ENCODE measurements around the gene CCSER2.
A peak's percentile ranks its signal among the peaks of the same experiment; 100 is the strongest.

CCSER2 gene

DNA sequence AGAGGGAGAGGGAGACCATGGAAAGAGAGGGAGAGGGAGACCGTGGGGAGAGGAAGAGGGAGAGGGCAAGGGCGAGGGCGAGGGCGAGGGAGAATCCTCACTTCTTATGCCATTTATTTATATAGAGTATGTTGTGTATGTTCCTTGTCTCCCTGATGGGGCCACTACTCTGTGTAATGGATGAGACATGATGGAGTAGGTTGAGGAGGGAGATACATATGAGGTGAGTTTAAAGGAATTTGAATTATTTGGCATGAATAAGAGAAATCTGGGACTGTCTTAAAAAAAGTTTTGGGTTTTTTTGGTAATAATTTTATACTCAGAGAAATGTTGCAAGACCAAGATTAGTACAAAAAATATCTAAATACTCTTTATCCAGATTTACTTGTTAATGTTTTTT lies 20.1 kb downstream of the CCSER2 start:
- no peak for DNase-seq

GRCh38 chr10:84348860-84349259 lies 20.5 kb downstream of the CCSER2 start:
- no peak for DNase-seq

- DNase-seq: no peak
These were observed 24.0 kb downstream of the CCSER2 start for GRCh38 chr10:84352251-84352842.

DNA sequence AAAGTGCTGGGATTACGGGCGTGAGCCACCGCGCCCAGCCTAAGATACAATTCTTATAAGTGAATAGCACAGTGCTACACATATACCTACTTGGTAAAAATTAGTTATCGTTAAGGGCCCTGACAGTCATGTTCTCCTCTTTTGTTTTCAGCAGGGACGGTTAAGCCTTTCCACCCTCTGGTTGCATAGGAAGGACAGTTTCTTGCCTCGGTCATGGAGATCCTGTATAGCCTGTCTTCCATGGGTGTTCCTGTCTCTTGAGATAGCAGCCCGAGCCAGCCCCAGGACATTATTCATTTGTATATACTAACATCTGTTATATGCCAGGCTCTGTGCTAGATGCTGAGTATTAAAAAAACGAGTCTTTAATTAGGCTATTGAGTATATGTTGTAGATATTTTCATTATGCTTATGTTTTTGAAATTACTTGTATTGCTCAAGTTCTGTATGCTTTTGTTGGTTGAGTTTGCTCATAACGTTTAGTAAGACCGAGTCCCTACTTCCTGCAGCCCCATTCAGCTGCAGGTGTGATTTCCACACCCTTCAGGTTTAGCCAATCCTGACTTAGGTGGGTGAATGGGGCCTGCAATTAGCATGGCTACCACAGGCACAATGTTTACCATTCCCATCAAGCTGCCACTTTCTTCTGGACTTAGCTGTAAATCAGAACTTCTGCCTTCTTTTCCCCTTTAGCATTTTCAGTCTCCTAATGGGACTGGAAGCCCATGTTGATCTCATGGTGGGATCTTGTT lies 24.8 kb downstream of the CCSER2 start:
- DNase-seq: no peak

DNA sequence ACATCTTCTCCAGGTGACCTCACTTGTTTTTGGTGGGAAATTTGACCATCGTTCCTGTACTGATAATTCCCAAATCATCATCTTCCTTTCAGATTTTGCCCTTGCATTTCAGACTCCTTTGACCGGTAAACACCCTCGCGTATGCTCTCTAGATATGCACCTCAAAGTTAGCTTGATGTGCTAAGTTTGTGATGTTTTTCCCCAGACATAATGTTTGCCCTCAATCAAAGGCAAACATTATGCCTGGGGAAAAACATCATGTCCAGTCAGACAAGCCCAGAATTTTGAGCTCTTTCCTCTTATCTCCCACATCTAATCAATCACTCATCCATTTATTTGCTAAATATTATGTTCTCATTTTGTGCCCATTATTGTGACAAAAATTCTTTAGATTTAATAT lies 26.2 kb downstream of the CCSER2 start:
- no peak for DNase-seq

DNA sequence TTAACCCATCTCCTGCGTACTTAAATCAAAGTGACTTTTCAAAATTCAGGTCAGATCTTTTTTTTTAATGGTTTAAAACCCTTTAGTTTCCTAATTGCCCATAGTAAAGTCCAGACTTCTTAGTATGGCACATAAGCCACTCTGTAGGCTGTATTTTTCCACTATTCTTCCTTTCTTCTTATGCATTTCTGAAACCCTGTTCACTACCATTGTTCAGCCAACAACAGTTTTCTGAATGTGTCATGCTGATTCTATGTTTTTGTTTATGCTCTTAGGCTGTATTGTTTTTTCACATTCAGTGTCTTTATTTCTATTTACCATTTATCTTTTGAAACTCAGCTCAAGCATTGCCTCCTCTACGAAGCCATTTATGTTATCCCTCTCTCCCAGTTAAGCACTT lies 26.7 kb downstream of the CCSER2 start:
- no peak for DNase-seq

- DNase-seq: no peak
These were observed 28.5 kb downstream of the CCSER2 start for GRCh38 chr10:84356928-84357327.

DNA sequence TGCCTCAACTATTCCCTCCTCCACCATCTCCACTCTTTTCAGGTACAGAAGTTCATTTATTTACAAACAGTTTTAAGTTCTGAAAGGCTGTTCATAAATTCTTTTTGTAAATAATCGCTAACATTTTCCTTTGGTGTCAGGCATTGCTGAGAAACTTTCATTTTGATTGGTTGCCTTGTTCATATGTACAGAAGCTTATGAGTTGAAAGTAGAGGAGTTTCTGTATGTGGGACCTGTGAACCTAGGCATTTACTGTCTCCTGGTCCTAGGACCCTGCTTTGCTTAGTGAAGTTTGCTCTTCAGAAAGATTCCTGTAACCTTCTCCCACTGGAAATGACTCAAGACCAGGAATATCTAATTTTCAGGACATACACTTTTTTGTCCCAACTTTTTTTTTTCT lies 30.4 kb downstream of the CCSER2 start:
- no peak for DNase-seq

GRCh38 chr10:84360637-84361365 lies 32.4 kb downstream of the CCSER2 start:
- DNase-seq: no peak

- no peak for DNase-seq
These were observed 37.0 kb downstream of the CCSER2 start for GRCh38 chr10:84365335-84365881.

DNA sequence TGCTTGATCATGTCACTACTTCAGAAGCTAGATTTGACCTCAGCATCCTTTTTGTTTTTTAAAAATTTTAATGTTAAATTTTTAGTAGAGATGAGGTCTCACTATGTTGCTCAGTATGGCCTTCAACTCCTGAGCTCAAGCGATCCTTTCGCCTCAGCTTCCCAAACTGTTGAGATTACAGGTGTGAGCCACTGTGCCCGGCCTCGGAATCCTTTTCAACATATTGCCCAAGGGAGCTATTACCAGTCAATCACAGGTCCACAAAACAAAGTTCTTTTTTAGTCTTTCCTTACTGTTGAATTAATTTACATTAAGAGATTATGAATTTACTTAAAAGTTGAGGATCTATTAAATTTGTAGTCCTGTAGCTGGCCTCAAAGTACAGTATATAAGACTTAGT lies 37.7 kb downstream of the CCSER2 start:
- DNase-seq: no peak

GRCh38 chr10:84367256-84367655 lies 38.9 kb downstream of the CCSER2 start:
- no peak for DNase-seq

DNA sequence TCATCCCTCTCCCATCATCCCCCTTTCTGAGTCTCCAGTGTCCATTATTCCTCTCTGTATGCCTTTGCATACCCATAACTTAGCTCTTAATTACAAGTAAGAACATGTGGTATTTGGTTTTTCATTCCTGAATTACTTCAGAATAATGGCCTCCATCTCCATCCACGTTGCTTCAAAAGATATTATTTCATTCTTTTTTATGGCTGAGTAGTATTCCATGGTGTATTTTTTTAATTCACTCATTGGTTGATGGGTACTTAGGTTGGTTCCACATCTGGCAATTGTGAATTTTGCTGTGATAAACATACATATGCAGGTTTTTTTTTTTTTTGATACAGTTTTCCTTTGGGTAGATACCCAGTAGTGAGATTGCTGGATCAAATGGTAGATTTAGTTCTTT lies 40.4 kb downstream of the CCSER2 start:
- DNase-seq: no peak

DNA sequence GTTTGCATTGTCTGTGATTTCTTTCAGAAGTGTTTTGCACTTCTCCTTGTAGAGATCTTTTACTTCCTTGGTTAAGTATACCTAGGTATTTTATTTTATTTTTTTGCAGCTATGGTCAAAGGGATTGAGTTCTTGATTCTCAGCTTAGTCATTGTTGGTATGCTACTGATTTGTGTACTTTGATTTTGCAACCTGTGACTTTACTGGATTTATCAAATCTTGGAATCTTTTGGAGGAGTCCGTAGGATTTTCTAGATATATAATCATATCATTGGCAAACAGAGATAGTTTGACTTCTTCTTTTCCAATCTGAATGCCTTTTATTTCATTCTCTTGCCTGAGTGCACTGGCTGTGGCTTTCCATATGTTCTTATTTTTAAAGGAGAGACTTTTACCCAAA lies 41.9 kb downstream of the CCSER2 start:
- no peak for DNase-seq

DNA sequence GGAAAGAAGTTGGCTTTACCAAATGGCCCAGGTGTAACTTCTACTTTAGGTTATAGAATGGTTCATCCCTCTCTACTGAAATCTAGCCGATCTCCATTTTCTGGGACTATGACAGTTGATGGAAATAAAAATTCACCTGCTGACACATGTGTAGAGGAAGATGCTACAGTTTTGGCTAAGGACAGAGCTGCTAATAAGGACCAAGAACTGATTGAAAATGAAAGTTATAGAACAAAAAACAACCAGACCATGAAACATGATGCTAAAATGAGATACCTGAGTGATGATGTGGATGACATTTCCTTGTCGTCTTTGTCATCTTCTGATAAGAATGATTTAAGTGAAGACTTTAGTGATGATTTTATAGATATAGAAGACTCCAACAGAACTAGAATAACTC lies 43.6 kb downstream of the CCSER2 start:
- DNase-seq: no peak

DNA sequence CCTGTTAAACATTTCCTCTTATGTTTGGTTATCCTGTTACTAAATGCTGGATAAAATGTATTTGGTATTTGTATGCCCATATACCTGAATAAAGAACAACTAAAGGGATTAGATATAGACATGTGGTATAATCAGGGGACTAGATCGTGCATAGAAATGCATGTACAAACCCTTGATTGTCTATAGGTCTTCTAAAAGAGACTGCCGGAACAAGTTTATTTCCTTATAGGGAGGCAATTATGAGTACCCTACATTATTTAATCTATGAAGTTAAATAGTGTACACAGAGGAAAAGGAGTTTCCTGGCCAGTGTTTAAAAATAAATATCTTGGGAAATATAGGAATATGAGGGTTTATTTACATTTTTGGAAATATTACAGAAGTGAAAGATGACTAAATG lies 44.6 kb downstream of the CCSER2 start:
- no peak for DNase-seq

GRCh38 chr10:84374455-84374854 lies 46.1 kb downstream of the CCSER2 start:
- DNase-seq: no peak

GRCh38 chr10:84375011-84375410 lies 46.6 kb downstream of the CCSER2 start:
- DNase-seq: peak; percentile 80

DNA sequence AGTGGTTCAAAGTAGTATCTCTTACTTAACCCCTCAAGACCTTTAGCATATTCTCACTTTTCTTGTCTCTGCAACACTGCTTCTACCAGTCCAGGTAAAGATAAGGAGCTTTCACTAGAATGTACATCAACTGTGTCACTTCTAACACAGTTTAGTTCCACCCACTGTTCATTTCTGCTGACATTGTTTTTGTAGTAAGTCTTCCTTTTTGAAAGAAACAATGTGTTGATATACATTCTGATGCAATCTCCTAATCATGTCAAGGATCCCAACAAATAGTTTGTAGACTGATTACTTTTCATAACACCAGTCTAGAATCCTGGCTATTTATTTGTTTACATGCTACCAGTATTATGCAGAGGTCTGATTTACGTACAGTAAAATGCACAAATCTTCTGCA lies 47.5 kb downstream of the CCSER2 start:
- no peak for DNase-seq

DNA sequence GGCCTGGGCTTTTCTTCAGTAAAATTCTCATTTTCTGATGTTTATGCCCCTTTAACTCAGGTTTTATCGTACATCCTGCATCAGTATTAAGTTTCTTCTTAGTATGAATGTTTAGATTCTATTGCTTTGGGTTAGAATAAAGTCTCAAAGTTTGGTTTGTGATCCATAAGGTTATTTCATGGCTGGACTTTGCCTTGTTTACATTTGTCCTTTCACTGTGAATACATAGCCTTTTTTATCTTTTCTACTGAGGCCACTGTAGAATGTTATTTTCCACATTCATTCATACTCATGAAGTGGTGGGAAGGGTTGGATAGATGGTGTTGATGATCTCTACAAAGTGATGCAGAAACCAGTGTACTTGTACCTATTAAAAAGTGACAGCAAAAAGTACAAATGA lies 59.8 kb downstream of the CCSER2 start:
- no peak for DNase-seq

GRCh38 chr10:84390364-84390763 lies 62.0 kb downstream of the CCSER2 start:
- DNase-seq: no peak

DNA sequence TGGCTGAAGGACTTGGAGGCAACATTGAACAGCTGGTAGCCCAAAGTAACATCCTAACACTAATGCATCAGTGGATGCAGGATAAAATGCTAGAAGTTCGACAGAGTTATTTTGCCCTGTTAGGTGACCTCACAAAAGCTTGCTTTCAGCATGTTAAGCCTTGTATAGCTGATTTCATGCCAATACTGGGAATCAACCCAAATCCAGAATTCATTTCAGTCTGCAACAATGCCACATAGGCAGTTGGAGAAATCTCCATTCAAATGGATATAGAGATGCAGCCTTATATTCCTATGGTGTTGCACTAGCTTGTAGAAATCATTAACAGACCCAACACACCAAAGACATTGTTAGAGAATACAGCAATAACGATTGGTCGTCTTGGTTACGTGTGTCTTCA lies 62.9 kb downstream of the CCSER2 start:
- no peak for DNase-seq

- DNase-seq: no peak
These were observed 63.8 kb downstream of the CCSER2 start for GRCh38 chr10:84392181-84392580.

DNA sequence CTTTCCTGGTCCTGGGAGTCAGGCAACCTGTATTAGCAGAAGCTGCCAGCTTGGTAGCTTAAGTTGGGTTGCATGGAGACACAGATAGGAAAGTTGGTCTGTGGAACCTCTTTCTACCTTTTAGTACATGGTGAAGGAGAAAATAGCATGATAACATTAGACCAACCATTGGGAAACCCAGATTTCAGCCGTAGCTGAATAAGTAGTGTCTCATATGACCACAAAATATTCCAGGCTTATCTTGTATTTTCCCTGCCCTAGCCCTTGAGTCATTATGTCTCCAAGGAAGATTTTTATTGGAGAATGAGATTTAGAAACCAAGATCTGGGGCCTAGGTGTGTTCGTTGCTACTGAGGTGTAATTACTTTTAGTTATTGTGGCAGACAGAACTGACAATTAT lies 67.2 kb downstream of the CCSER2 start:
- no peak for DNase-seq

Measured in eye (tissue), 1 donor.